T-helper 1 cell (primary cell): Measurements from ENCODE around the gene SHISA5.
"Not testable (repeated sequence)": the region's sequence is repeated elsewhere in the genome, so short reads cannot be mapped to it uniquely, and the experiment has no call there.

Experiments used
- DNase-seq, 5 donors: peaks; one replicate each; pipeline ENCODE4 v3.0.0-alpha.2; 2012 to 2020

Gene SHISA5

DNA sequence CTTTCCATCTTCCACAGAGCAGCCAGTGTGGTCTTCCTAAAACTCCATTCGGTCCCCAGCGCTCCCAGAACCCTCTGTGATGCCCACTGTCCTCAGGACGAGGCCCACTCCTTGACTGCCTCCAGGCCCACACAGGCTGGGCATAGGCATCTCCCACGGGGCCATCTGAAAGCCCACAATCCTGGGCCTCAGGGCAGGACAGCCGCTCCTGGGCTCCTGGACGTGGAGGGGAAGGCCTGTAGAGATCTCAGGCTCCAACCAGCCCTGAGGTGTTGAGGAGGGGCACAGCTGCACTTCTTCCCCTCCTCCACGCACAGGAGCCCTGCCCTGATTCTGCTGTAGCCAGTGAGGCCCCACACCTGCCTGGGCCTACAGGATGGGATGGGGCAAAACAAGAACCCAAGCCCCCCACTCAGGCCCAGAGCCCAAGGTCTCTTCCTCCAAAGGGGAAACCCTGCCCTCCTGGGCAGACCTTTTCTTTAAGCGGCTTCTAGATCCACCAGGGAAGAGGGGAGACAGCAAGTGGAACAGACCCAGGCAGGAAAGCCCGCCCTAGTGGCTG lies 25.9 kb downstream of the SHISA5 start:
- DNase-seq = no peak

DNA sequence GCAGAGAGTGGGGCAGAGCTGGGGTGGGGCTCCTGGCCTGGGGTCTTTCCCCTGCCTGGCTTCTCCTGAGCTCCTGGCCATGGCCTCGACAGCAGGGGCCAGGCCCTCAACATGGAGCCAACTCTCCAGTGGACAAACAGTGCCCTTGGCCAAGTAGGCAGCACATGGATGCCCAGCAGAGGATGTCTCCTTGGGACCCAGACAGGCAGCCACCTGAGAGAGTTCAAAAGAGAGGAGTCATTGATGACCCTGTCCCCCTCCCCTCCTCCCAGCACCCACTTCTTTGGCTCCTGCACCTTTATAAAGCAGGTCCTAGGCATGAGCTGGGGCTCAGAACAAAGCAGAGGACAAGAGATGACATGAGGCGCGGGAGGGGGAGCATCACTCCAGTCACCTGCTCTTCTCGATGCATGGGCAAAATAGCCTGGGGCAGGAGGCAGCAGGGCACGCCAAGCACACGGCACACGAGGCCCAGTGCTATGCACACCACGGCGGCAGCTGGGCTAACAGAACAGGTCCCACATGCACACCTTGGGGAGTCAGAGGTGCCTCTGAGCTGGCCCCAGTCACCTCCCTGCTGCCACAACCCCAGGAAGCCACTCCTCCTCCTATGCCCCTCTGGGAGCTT lies 27.4 kb downstream of the SHISA5 start:
- DNase-seq = no peak

DNA sequence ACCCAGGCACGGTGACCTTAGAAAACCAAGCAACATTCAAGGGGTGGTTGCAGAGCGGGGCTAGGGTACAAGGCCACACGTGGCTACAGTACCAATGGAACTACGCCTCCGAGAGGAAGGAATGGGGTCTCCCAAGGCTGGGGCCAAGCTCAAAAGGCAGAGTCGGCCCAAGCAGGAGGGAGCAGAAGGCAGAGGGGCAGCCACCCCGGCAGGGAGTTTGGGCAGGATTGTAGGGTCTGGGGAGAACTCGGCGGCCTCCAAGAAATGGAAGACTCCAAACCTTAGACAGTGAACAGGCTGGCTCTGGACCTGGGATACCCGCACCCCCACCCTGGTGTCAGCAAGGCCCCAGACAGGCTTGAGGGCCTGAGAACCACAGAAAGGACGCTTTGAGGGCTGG lies 28.8 kb downstream of the SHISA5 start:
- no peak for DNase-seq

DNA sequence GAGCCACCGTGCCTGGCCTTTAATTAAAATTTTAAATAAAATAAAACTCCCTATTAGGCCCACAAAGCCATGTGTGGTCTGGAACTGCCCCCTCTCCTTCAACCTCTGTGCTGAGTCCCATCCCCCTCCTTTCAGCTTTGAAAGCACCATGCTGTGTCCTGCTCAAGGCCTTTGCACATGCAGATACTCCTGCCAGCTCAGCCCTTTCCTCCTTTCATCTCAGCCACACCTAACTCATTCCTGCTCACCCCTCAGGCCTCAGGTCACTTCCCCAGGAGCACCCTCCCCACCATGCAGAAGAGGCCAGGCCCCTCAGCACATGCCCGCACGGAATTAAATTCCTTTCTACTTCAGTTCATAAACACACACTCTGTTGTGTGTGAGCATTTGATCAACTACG lies 29.4 kb downstream of the SHISA5 start:
- DNase-seq = no peak

DNA sequence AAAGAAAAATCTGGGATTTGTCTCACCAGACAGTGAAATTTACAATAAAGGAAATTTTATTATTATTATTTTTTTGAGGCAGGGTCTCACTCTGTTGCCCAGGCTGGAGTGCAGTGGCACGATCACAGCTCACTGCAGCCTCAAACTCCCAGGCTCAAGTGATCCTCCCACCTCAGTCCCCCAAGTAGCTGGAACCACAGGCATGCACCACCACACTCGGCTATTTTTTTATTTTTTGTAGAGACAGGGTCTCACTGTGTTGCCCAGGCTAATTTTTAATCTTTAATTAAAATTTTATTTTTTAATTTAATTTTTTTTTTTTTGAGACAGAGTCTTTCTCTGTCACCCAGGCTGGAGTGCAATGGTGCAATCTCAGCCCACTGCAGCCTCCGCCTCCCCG lies 29.9 kb downstream of the SHISA5 start:
- not testable (repeated sequence) for DNase-seq

DNA sequence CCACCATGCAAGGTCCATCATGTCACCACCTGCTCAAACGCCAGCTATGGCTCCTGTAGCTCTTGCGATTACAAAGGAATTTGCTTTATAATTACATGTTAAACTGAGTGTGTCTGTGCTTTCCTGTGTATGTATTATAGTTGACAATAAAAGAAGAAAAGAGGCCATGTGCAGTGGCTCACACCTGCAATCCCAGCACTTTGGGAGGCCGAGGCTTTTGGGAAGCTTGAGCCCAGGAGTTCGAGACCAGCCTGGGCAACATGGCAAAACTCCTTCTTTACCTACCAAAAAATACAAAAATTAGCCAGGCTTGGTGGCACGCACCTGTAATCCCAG lies 30.4 kb downstream of the SHISA5 start:
- DNase-seq = no peak

DNA sequence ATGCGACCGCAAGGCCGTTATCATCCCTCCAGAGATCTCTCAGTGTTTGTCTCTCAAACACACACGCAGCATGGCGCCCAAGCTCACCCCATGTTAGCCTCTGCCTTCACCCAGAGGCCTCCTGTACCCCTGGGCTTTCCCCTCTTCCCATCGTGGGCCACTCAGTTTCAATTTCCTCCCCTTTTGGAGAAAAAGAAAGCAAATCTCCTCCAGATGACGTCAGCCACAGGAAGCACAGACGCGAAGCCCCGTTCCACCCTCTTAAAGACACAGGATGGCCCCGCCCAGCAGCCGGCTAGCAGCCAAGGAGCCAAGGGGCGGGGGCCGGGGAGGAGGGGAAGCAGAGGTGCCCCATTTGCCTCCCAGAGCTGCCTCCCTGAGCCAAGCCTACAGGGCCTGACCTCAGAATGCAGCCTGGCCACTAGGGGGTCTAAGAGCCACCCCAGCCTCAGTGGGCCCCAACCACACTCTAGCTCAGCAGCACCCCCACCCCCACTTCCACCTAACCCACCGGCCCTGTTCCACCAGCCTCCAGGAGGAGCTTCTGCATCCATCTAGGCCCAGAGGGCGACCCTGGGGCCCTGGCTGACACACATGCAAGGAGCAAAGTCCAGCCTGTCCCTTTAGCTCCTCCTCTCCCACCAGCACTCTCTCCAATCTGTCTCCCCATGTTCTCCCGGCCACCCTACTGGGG lies 30.9 kb downstream of the SHISA5 start:
- DNase-seq = peak; percentile 88 to 99 (median 93)

DNA sequence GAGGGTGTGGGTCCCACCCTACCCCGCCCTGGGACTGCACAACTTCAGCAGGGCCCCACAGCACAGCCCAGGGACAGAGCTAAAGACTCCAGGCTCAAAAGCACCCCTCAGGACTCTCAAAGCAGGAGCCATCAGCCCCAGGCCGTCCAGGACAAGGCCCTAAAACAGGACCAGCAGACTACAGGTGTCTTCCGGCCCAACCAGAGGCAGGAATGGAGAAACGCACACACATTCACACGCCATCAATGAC lies 31.4 kb downstream of the SHISA5 start:
- DNase-seq = no peak

DNA sequence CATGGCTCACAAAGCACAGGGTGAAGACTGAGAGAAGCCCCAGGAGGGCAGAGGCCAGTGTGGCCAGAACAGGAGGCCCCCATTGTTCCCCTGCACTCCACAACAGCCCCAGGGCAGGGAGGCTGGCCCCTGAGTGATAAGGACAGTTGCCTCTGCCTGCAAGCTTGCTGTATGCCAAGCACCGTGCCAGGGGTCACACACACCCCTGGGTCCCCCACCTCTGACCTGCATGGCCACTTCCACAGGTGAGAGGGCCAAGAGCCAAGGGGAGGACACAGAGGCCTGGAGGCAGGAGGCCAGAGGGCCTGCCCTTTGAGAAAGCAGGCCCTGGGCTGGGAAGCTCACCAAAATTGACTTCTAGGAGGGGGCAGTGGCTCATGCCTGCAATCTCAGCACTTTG lies 33.7 kb downstream of the SHISA5 start:
- DNase-seq = no peak

DNA sequence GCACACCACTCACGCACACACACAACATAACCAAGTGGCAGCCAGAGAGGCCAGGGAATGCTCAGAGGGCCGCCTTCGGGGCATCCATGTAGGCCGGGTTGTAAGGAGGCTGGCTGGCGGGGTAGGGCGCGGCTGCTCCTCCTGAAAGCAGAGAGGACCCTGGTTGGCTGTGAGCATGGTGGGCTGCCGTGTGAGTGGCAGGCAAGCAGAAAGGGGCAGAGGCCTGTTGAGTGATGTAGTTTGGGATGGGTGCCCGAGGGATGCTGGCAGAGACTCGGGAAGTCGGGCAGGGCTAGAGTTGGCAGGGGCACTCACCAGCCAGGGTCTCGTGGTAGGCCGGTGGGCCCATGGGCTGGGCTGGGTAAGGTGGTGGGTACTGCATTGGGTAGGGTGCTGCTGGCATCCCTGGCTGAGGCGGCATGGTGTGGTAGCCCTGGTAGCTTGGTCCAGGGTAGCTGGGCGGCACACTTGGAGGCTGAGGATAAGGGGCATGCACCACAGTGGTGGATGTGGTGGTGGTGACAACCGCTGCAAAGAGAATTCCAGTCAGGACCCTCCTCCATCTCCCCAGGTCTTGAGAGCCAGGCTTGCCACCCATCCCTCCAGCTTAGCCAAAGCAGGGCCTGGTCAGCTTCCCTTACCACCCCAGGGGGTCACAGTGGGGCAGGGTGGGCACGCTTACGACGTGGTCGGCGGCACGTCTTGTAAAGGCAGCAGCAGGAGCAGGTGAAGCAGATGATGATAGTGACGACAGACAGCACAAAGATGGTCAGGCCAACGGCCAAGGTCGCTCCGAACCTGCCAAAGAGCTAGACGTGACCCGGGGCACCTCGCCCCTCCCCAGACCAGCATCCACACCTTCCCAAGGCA lies 34.7 kb downstream of the SHISA5 start:
- DNase-seq = no peak

DNA sequence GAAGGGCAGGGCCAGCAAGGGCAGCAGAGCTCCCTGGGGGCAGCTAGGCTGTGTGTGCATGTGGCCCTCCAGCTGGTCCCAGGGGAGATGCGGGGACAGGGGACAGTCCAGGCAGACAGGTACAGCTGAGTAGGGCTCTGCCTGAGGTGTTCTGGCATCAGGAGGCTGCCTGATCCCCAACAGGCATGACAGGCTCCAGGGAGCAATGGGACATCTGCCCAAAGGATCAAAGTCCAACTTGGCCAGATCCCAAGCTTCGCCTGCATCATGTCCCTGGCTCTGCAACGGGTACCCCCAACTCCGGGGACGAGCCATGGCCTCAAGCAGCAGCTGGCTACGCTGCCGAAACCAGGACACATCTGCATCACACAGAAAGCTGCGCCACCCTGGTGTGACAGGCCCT lies 35.6 kb downstream of the SHISA5 start:
- no peak for DNase-seq

DNA sequence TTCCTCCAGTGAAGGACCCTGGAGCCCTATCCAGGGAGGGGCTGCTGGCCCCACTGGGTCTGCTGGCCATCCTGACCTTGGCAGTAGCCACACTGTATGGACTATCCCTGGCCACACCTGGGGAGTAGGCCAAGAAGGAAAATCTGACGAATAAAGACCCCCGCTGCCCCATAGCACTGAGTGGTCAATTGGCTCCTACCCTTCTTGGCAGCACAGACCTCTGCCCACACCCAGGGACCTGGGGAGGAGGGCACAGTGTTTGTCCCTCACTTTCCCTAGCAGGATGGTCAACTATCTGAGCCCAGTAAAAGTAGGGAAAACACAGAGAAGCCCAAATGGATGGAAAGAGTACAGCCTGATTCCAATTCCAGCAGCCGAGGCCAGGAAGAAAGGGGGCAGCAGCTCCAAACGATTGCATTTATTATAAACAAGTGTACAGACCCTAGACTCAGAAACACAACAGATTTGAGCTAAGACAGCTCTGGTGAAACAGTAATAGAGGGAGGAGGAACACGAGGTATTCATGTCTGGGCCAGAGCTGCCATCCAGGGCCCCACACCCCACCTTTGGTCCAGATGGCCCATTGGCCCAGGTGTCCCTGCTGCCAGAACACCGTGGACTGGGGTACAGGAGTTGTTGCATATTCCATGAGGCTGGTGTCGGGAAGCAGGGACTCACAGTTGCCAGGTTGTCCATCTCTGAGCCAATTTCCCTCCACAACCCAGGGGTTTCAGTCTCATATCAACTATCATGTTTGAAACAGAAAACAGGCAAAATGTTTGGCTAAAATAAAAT lies 36.3 kb downstream of the SHISA5 start:
- no peak for DNase-seq

DNA sequence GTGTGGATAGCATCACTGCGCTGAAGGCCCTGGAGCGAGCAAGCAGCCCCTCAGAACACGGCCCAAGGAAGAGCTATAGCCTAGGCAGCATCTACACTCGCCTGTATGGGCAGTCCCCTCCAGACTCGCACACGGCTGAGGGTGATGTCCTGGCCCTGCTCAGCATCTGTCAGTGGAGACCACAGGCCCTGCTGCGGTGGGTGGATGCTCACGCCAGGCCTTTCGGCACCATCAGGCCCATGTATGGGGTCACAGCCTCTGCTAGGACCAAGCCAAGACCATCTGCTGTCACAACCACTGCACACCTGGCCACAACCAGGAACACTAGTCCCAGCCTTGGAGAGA lies 36.9 kb downstream of the SHISA5 start:
- no peak for DNase-seq

DNA sequence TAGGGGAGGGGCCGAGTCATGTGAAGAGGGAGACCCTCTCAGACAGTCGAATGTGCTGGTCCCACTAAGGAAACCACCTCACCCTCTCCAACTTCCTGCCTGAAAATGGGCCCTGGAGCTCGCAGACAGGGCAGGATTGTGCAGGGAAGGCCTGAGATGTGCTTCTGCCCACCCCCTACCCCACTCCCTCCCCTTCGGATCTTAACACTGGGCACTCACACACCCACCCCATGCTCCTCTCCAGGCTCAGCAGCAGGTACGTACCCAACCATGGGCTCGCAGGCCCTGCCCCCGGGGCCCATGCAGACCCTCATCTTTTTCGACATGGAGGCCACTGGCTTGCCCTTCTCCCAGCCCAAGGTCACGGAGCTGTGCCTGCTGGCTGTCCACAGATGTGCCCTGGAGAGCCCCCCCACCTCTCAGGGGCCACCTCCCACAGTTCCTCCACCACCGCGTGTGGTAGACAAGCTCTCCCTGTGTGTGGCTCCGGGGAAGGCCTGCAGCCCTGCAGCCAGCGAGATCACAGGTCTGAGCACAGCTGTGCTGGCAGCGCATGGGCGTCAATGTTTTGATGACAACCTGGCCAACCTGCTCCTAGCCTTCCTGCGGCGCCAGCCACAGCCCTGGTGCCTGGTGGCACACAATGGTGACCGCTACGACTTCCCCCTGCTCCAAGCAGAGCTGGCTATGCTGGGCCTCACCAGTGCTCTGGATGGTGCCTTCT lies 37.4 kb downstream of the SHISA5 start:
- peak in 1 of 5 donors; percentile 52 for DNase-seq

DNA sequence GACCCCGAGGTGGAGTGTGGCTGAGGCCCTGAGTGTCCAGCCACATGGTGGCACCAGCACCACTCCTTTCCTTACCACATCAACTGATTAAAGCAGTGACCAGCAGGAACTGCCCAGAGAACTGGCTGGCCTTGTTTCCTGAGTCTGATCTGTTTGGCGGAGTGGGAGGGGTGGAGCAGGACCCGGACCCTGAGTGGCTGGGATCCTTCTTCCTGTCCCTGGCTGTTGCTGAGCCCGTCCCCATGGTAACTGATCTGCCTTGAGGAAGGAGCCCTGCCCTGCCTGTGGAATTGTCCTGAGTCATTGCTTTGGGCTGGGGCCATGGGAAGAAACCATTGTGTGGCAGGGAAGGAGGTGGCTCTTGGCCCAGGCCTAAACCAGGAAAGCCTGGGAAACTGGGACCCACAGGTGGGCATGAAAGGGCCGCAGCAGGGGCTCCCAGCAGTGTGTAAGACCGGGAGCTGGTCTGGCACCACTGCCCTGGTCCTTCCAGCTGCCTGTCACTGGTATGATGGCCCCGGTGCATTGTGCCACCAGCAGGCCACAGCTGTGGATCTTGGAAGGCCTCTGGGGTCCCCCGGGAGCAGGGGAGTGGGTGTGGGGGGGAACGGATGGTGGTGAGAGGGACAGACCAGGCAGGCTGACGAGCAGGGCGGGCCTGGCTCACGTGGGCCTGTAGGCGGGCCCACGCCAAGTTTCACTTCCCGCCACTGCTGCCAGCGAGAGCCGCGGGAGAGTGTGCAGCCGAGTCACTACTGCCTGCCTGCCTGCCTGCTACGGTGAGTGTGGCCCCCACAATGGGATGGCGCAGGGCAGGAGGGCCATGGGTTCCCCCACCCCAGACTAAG lies 38.2 kb downstream of the SHISA5 start:
- peak; percentile 54 to 89 (median 68) for DNase-seq

DNA sequence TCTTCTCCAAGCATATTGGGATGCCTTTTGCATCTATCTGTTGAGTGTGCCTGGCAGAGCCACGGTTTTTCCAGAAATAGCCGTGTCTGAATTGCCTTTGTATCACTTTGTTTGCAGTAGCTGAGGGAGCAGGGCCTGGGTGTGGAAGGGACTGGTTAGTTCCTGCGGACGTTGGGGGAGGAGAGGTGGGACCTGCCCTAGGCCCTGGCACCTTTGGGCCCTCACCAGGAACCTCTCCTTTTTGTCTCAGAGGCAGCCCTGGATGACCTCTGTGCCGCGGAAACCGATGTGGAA lies 38.8 kb downstream of the SHISA5 start:
- DNase-seq = no peak

DNA sequence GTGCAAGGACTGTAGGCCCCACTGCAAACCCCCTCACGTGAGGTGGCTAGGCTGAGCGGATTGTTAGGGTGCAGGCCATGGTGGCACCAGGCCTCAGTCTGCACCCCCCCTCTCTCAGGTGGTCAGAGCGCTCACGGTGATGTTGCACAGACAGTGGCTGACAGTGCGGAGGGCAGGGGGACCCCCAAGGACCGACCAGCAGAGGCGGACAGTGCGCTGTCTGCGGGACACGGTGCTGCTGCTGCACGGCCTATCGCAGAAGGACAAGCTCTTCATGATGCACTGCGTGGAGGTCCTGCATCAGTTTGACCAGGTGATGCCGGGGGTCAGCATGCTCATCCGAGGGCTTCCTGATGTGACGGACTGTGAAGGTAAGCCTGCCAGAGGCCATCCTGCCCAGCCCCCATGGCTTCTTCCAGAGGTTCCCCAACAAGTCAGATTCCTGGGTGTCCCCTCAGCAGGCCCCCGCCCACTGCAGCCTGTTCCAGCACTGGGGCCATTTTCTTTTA lies 39.2 kb downstream of the SHISA5 start:
- no peak for DNase-seq

DNA sequence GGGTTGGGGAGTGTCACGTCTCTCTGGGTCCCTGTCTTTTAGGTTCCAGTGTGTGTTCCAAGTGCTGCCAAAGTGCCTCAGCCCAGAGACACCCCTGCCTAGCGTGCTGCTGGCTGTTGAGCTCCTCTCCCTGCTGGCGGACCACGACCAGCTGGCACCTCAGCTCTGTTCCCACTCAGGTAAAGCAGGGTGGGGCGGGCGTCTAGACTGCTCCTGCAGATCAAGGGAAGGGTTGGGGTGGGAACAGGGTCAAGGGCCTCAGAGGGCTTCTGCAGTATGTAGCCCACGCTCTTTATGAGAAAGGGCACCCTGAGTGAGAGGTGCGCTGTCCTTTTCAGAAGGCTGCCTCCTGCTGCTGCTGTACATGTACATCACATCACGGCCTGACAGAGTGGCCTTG lies 40.3 kb downstream of the SHISA5 start:
- no peak for DNase-seq

DNA sequence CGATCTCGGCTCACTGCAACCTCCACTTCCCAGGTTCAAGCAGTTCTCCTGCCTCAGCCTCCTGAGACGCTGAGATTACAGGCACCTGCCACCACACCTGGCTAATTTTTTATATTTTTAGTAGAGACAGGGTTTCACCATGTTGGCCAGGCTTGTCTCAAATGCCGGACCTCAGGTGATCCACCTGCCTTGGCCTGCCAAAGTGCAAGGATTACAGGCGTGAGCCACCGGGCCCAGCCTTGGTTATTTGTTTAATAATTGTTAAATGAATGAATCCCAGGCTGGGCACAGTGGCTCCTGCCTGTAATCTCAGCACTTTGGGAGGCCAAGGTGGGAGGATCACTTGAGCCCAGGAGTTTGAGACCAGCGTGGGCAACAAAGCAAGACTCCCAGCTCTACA lies 42.2 kb downstream of the SHISA5 start:
- DNase-seq = not testable (repeated sequence)

DNA sequence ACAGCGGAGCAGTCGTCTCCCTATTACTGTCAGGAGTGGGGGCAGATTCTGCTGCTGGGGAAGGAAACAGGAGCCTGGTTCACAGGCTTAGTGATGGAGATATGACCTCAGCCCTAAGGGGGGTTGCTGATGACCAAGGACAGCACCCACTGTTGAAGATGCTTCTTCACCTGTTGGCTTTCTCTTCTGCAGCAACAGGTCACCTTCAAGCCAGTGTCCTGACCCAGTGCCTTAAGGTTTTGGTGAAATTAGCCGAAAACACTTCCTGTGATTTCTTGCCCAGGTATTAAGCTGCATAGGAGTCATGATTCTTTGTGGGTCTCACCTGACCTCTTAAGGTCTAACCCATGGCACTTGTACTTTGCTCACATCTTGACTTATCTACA lies 43.5 kb downstream of the SHISA5 start:
- no peak for DNase-seq

DNA sequence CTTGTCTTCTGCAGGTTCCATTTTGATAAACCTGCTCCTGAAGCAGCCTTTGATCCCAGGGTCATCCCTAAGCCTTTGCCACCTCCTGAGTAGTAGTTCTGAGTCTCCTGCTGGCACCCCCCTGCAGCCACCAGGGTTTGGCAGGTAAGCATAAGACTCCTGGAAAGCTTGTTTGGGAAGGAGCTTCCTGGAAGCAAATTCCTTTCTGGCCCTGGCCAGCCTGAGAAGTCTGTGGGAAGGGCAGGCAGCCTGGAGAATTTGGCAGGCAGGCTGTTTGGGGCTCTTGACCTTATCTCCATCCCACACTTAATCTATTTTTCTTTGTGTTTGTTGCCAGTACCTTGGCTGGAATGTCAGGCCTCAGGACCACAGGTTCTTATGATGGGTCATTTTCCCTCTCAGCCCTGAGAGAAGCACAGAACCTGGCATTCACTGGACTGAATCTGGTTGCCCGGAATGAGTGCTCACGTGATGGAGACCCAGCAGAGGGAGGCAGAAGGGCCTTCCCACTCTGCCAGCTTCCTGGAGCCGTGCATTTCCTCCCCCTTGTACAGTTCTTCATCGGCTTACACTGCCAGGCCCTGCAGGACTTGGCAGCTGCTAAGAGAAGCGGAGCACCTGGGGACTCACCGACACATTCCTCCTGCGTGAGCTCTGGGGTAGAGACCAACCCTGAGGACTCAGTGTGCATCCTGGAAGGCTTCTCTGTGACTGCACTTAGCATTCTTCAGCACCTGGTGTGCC lies 44.0 kb downstream of the SHISA5 start:
- DNase-seq = no peak
